H1 (cell line): ENCODE results near the gene WWP2. TPM values are rescaled to one million over a fixed set of nuclear protein-coding genes. Genes with fewer than 3 reads are reported as not detected.

ENCODE experiments used
- SIN3A ChIP-seq, 2 experiments: IDR thresholded peaks in 1 of 2; conservative IDR thresholded peaks in 1 of 2; 2 replicates each; pipeline ENCODE4 v1.6.1; 2011 to 2012; ENCODE audit warnings: low read length in 2 of 2, improper control_type of control experiment in 1 of 2, low read depth in 1 of 2, mild to moderate bottlenecking in 1 of 2
- polyA plus RNA-seq, 7 experiments: library from polyadenylated mRNA; depleted of rRNA in 3 of 7; stranded (reverse) in 5 of 7; unstranded in 2 of 7; fragments of >200 nt in 5 of 7; fragments of 200-250 nt in 2 of 7; gene quantifications; 1 replicate in 5 of 7; 2 replicates in 1 of 7; 4 replicates in 1 of 7; pipeline versions ENCODE4 v1.2.1 to v1.2.3, GENCODE V29; 2011 to 2013; ENCODE audit warnings: missing spikeins in 2 of 7, mixed read lengths in 2 of 7
- total RNA-seq: library from RNA; stranded (reverse); fragmentation: NEBNext Ultra II Directional; extraction: Animal tissue kit (Norgen Biotek cat#: 25700); gene quantifications from 2 replicates; pipeline ENCODE4 v1.2.1, GENCODE V29; 2021

The WWP2 gene
- total and polyA plus RNA-seq, 2 of the 8 experiments (the other 6 are each of a cell fraction or from before 2014, with no cell fraction given): 14.1 to 42.2 TPM

GRCh38 chr16:69930117-69930776 lies 168.1 kb downstream of the WWP2 start (continued):
- TF ChIP-seq SIN3A (conservative IDR thresholded peaks at IDR 0.05 in 1 of 2, IDR thresholded peaks at IDR 0.05 in 1 of 2; ENCODE audit: low read depth in 1 of 2, low read length in 2 of 2): no peak
